Spleen (tissue), 7 donors: ENCODE data around the gene ZCCHC3.

Experiments
- POLR2A ChIP-seq, 3 donors: fragments of 450-650 bp; IDR thresholded peaks; one replicate each; pipeline ENCODE4 v1.5.1; 2017; ENCODE audit warnings: antibody characterized with exemption in 3 of 3, mild to moderate bottlenecking in 1 of 3
- POLR2AphosphoS5 ChIP-seq, 3 donors: sonication (generic); formaldehyde crosslinking; IDR thresholded peaks; one replicate each; pipeline ENCODE4 v1.5.1; 2017; ENCODE audit warnings: antibody characterized with exemption in 3 of 3
- TF ChIP-seq, protein P1 (sequence below), 11 experiments: fragments of 200-600 bp in 7 of 11; fragments of 450-650 bp in 4 of 11; sonication (generic) in 4 of 11; IDR thresholded peaks in 8 of 11; conservative IDR thresholded peaks in 3 of 11; 1 replicate in 7 of 11; 2 replicates in 4 of 11; pipeline versions ENCODE4 v1.4.0 to v1.8.0; 2016 to 2021; ENCODE audit warnings: antibody characterized with exemption in 11 of 11, inconsistent platforms in 4 of 11, mild to moderate bottlenecking in 1 of 11
- donor health status: DM: no; HTN: no; CAD: no; lungs with moderate emphysema.
- donor health status: DM: no; HTN: no; CAD: no.
- donor health status: DM: no; HTN: no; CAD: no.

DNA sequence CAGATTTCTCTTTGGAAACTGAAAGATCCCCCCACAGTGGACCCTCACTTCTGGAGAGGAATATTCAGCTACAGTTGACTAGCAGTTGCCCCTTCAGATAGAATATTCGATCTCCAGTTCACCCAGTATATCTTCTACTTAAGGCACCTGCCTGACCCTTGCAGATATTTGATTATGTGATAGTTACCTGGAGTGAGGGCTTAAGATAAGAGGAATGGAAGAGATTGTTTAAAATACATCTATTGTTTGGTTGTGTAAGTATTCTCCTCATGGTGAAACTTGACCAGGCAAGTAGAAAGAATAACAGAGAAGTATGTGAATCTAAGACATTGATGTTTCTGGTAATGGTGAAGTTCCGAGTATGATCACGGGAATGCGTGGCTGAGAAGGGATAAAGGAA, 1.6 kb upstream of the ZCCHC3 start:
- TF ChIP-seq, protein P1, sequence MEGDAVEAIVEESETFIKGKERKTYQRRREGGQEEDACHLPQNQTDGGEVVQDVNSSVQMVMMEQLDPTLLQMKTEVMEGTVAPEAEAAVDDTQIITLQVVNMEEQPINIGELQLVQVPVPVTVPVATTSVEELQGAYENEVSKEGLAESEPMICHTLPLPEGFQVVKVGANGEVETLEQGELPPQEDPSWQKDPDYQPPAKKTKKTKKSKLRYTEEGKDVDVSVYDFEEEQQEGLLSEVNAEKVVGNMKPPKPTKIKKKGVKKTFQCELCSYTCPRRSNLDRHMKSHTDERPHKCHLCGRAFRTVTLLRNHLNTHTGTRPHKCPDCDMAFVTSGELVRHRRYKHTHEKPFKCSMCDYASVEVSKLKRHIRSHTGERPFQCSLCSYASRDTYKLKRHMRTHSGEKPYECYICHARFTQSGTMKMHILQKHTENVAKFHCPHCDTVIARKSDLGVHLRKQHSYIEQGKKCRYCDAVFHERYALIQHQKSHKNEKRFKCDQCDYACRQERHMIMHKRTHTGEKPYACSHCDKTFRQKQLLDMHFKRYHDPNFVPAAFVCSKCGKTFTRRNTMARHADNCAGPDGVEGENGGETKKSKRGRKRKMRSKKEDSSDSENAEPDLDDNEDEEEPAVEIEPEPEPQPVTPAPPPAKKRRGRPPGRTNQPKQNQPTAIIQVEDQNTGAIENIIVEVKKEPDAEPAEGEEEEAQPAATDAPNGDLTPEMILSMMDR (IDR thresholded peaks at IDR 0.05 in 8 of 11, conservative IDR thresholded peaks at IDR 0.05 in 3 of 11) = no peak
- TF ChIP-seq POLR2A (IDR thresholded peaks at IDR 0.05) (no peak), POLR2AphosphoS5 (IDR thresholded peaks at IDR 0.05) (no peak)
